Activated T-helper 9 cell treated with anti-CD3 and anti-CD28 coated beads, Interleukin-2, amount 50 U/mL, for 16 hours (primary cell): ENCODE data around the gene ADAM8.

Source experiments
- DNase-seq: peaks from one replicate; pipeline ENCODE4 v3.0.0-alpha.2; 2020; ENCODE audit warnings: low read depth

The ADAM8 gene

GRCh38 chr10:133308421-133309099, 31.9 kb upstream of the ADAM8 start, which contains the start of the genes TUBGCP2 and ZNF511:
Gene TUBGCP2 (minus strand): TSS chr10:133308872. CDS start chr10:133302941, 5,931 bp downstream.
Gene ZNF511 (plus strand): TSS chr10:133308914. CDS start chr10:133308944, 30 bp downstream.
- peak; percentile 86 for DNase-seq

- peak; percentile 76 for DNase-seq
Measured at GRCh38 chr10:133307776-133308420, 31.2 kb upstream of the ADAM8 start.

DNA sequence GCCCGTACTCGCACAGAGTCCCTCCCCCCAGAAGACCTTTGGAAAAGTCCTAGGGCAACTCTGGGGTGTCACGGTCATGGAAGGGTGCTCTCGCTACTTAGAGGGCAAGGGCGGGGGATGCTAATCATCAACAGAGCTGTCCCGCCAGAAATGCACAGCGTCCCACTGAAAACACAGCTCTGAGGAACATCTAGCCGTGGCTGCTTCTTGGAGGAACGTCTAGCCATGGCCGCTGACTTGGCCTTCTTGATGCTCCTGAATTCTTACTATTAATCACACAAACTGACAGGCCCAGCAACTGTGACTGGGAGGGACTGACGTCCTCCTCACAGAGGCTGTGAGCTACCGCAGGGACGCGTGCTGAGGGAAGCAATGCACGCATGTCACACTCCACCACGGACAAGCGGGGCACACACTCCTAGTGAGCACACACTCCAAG, 30.3 kb upstream of the ADAM8 start:
- DNase-seq, result no peak

DNA sequence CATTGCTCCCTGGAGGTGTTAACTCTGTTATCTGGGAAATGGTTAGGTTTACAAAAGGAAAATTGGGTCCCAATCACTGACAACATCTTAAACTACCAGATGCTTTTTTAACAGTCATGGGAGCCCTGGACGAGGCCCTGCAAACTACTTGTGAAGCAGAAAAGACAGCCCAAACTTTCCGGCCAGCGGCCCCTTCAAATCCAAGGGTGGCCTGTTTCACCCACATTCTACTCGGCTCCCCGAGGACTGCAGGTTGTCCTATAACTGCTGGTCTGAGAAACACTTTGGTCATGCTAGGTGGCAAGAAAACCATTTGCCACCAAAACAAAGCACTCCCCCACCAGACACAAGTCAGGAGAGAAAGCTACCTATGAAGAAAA, 29.4 kb upstream of the ADAM8 start:
- DNase-seq, result no peak

DNA sequence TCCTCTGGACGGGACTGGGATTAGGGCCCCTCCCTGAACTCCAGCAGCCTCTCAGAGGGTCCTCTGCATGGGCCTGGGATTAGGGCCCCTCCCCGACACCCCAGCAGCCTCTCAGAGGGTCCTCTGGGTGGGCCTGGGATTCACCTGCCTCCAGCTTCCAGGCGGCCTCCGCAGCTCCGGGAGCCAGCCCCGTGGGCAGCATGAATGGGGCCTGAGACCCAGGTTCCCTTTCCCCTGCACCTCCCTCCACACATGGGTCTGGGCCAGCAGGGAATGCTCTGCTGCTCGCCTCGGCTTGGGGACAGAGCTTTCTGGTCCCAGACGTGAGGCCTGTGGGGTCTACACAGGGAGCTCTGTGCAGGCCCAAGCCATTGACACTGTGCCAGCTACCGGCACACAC, 26.5 kb upstream of the ADAM8 start:
- DNase-seq, result no peak

- DNase-seq, result no peak
Measured at GRCh38 chr10:133302230-133302629, 25.6 kb upstream of the ADAM8 start.

DNA sequence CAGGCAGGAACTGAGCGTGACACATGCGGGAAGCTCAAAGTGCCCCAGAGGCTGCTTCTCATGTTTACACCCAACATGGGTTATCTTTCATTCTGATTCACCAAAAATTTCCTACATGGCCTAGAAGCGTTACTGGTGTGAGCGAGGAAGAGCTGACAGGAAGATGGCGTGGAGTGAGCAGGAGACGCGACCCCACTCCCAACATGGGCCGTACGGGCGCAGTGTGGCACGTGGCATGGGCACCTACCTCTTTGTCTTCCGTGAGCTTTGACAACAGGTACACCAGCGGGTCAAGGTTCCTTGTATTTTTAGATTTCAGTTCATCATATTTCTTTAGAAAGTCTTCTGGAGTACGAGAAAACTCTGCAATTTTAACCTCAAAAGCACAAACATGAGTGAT, 23.1 kb upstream of the ADAM8 start:
- DNase-seq, result no peak

GRCh38 chr10:133299224-133299623, 22.6 kb upstream of the ADAM8 start:
- no peak for DNase-seq

- DNase-seq, result no peak
Measured at GRCh38 chr10:133298466-133298865, 21.8 kb upstream of the ADAM8 start.

- DNase-seq, result no peak
Measured at GRCh38 chr10:133297504-133297903, 20.8 kb upstream of the ADAM8 start.

DNA sequence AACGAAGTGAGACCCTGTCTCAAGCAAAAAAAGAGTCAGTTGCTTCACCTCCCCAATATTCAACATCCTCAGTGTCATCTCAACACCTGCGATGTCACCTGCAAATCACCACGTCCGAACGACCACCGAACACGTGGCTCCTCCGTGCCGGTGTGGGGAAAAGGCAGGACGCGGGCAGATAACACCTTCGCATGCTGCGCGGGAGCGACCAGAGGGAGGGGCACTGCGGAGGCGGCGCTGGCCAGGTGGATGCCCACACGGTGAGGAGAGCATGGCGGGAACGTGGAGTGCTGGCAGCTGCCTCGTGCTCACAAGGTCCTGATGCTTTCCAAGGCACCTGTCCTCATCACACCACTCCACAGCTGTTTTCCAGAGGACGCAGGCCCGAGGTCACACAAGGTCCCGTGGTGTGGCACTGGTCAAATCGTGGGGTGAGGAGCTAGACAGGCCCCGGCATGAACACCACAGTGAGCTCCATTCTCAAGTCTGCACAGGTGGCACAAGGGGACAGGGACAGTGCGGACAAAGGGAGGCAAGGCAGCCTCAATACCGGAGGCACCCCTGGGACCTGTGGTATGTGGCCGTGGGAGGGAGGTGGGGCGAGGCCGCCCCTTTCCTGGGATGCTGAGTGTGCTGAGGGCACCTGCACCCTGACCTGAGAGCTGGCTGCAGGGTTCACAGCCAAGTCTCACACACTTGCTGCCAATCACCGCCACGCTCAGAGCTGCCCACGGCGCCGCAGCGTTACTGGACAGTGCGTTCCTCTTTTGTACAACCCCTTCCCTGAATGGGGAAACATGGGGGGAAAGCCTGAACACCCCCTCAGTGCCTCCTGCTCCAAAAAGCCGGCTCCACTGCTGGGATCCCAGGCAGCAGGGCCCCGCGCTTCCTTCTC, 19.0 kb upstream of the ADAM8 start:
- no peak for DNase-seq

GRCh38 chr10:133294189-133294588, 17.5 kb upstream of the ADAM8 start:
- DNase-seq, result no peak

- DNase-seq, result no peak
Measured at GRCh38 chr10:133293810-133294119, 17.1 kb upstream of the ADAM8 start.

DNA sequence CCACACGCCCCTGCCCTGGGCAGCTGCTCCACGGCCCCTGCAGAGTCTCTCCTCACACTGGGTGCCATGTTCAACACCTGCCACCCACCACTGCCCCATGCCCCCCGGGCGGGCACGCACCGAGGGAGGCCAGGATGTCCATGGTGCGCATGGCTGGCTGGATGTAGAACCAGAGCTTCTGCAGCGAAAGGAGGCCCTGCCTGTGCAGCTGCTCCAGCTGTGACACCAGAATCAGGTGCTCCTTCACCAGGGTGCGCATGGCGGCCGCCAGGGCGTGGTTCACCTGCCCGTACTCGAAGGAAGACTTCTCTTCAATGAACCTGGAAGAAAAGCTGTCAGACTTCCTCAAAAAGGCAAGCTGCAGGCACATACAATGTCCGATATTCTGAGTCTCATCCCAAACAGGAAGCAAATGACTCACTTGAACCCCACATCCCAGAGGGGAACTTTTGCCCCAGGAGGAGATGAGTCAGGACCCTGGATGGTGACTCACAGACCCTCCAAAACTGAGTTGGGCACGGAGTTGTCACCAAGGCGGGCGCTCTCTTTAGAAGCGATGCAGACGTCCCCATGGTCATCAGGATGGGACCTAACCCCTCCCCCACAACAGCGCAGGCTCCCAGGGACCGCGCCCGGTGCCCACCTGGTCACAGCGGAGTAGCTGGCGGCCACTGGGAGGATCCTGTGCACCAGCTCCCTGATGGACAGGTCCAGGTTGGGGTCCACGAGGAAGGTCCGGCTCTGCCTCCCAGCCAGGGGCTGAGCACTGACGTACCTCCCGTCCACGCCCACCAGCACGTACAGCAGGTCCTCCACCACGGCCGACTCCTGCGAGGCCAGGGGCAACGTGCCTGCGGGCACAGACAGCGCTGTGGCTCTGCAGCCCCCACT, 16.5 kb upstream of the ADAM8 start:
- DNase-seq, result no peak

DNA sequence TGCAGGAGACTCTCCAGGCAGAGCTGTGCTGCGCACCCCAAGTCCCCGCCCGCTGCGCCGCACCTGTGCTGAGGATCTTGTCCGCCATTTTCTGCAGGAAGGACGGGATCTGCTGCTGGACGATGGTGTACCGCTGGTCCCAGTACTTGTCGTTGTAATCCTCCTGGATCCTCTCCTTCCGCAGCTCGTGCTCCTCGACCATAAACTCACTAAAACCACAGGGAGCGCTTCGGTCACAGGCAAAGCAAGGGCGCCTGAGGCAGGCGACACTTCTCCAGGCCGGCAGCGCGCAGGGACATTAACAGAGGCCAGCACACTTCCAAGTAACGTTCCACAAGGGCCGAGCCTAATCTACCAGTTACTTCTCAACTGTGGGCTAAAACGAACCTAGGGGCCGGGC, 13.1 kb upstream of the ADAM8 start:
- no peak for DNase-seq

GRCh38 chr10:133287832-133288500, 11.3 kb upstream of the ADAM8 start:
- DNase-seq, result no peak

DNA sequence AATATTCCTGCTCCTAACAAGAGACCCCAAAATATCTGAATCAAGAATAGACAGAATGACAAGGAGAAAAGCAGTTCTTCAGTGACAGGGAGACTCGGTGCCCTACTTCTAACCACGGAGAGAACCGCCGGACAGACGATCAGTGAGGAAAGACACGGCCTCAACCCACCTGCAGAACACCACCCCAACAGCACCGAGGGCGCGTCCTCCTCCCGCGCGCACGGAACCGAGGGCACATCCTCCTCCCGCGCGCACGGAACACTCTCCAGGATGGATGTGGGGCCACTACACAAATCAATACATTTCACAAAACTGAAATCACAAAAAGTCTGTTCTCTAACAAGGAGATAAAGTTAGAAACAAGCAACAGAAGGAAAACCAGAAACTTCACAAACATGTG, 9.7 kb upstream of the ADAM8 start:
- no peak for DNase-seq

DNA sequence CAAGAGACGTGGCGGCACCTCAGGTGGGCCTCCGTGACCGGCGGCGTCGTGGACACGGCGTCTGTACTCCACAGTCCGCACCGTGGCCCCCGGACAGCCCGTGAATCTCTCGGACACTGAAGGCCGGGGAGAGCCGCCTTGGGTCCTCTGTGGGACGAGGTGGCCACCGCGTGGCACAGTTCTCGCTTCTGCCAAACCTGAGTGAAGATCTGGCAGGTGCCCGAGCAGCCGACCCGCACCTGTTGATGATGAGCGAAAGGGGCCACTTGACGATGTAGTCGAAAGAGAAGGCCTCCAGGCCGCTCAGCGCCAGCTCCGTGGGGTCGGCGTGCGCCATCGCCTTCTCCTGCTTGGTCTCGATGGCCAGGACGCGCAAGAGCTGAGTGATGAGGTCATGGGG, 8.5 kb upstream of the ADAM8 start:
- no peak for DNase-seq

GRCh38 chr10:133283931-133284330, 7.3 kb upstream of the ADAM8 start:
- DNase-seq, result no peak

GRCh38 chr10:133282846-133283390, 6.2 kb upstream of the ADAM8 start:
- no peak for DNase-seq
